ENCODE measurements around the gene CRTAC1.

GRCh38 chr10:97825020-97825760 lies 205.2 kb downstream of the CRTAC1 start:
- TF ChIP-seq CTCF (optimal IDR thresholded peaks at IDR 0.05 in 1 of 3, IDR thresholded peaks at IDR 0.05 in 1 of 3, conservative IDR thresholded peaks at IDR 0.05 in 1 of 3; ENCODE audit: extremely low read depth in 1 of 3, insufficient read depth in 2 of 3, low read length in 3 of 3) (no peak), EZH2 (IDR thresholded peaks at IDR 0.05; ENCODE audit: low read length) (no peak)

Data from keratinocyte (primary cell).